ENCODE results near the gene C7orf57. TPM values are rescaled to one million over a fixed set of nuclear protein-coding genes. Genes with fewer than 3 reads are reported as not detected.

C7orf57 gene
- total and polyA plus RNA-seq, 10 of the 15 experiments (the other 5 are each of a cell fraction or from before 2014, with no cell fraction given), result 0.04 to 0.21 (median 0.10) TPM; not detected in 5

DNA sequence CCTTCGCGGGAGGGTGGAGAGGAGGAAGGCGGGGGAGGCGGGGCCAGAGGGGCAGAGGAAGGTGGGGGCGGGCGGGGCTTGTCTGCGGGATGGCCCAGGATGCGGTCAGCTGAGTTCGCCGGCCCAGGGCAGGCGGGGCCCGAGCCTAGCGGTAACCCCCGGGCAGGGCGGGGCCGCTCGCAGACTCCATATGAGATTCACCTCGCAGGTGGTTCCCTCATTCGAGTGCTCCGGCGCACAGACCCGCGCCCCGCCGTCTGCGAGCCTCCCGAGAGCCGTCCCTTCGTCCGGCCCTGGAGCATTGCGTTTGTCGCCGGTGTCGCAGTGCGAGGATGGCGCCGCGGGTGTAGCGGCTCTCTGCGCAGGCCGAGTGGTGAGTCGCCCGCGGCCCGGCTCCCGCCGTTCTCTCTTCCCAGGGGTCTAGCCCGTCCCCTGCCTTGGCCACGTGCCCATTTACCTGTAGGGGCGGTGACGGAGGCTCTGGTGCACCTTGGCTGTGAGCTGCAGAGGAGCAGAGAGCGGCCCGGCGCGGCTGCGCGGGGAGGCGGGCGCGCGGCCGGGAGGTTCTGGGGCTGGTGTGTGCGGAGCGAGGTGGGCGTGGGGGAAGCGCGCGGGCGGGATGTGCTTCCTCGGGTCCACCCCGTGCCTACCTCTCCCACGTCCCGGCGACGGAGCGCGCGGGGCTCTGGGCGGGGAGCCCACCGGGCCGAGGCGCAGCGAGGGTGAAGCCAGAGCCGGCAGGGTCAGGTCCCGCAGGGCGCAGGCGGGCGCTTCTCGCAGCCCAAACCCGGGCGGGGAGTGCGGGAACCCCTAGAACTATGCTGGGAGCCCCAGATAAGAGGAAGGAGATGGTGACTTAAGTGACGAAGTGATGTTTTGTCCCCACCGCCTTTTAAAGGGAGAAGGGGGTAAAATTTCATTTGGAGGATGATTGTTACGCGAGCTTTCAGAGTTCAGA is 54.0 kb downstream of the C7orf57 start, which contains the start of gene UPP1 (continued):
- peak in 1 of 2 experiments; percentile 55; a peak in 1 of 4 replicates for TF ChIP-seq BHLHE40 (IDR thresholded peaks at IDR 0.05; ENCODE audit: borderline replicate concordance in 1 of 2, low read depth in 2 of 2, low read length in 1 of 2)
- TF ChIP-seq TCF12 (IDR thresholded peaks at IDR 0.05; ENCODE audit: low read depth, low read length), result 0 out of 2 replicates have a peak, but pooled peaks have one; percentile 0
- TF ChIP-seq RAD51 (IDR thresholded peaks at IDR 0.05), result no peak
- no peak for TF ChIP-seq MXI1 (IDR thresholded peaks at IDR 0.05; ENCODE audit: low read depth, low read length)
- peak in 1 of 2 experiments; percentile 69; a peak in 1 of 3 replicates for TF ChIP-seq EGR1 (IDR thresholded peaks at IDR 0.05; ENCODE audit: borderline replicate concordance in 1 of 2, low read depth in 2 of 2, low read length in 2 of 2)
- TF ChIP-seq, protein P1, sequence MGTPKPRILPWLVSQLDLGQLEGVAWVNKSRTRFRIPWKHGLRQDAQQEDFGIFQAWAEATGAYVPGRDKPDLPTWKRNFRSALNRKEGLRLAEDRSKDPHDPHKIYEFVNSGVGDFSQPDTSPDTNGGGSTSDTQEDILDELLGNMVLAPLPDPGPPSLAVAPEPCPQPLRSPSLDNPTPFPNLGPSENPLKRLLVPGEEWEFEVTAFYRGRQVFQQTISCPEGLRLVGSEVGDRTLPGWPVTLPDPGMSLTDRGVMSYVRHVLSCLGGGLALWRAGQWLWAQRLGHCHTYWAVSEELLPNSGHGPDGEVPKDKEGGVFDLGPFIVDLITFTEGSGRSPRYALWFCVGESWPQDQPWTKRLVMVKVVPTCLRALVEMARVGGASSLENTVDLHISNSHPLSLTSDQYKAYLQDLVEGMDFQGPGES (IDR thresholded peaks at IDR 0.05), result no peak
- no peak for TF ChIP-seq SMAD5 (IDR thresholded peaks at IDR 0.05; ENCODE audit: low read depth)
- 0 out of 2 replicates have a peak, but pooled peaks have one; percentile 24 for TF ChIP-seq GATAD2B (conservative IDR thresholded peaks at IDR 0.05; ENCODE audit: low read depth)

DNA sequence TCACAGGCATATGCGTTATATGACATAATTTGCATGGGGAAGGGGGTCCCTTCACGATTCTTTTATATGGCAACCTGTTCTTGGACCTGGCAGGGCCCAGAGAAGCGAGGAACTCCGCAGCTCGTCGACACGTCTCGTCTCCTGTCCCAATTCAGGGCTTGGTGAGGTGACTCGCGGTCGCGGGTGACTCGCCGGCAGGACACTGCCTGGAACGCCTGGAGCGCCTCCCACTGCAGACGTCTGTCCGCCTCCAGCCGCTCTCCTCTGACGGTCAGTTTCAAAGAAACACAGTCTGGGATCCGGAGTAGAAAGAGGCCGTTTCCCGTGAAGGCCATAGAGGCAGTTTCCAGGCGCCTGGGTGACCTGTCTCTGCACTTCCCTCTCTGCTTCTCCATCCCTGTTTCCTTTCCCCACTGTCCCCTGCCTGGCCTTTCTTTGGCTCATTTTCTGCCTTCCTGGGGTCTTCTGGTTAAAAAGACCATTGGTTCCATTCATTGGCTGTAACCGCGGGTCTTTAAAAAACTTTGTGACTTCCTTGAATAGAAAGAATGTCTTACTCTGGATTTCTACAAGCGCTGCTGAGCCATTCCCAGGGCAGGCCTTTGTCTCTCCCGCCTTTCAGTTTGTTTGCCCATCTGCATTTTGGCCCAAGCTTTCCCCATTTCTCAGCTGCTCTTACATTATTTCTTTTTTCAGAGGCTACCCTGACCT is 54.9 kb downstream of the C7orf57 start:
- POLR2A ChIA-PET, result no interaction called here
- FAIRE-seq (no peak), DNase-seq (ENCODE audit: low read depth, low spot score) (no peak), ATAC-seq (no peak)
- in situ Hi-C loops (cut with MboI), result no loop called here
- H3K4me3 ChIP-seq, result no peak overlapping the region
- no peaks in the 10 kb centered on the region; the same call in 2 of the 3 replicates for H3K9me3 ChIP-seq (replicated peaks; ENCODE audit: control insufficient read depth, insufficient read depth, low read length)
- no TSS peak for BruUV-seq (replicated peaks)
- SMC1A ChIA-PET (ENCODE audit: uncharacterized antibody, unreplicated experiment), result interaction anchor here (0.6 to 2.4 kb wide), 3 partner anchors 20 to 76 kb away, joined by 3 to 6 read pairs (median 3); no protein-coding TSS in a partner anchor
- no peak overlapping the region for H3K9ac ChIP-seq (ENCODE audit: control insufficient read depth, insufficient read depth, low read length)
- RAD21 ChIA-PET (ENCODE audit: unreplicated experiment), result no interaction called here
- no peaks in the 10 kb centered on the region for H3K36me3 ChIP-seq (ENCODE audit: control insufficient read depth in 2 of 2, insufficient read depth in 2 of 2, low read length in 1 of 2)
- H2AFZ ChIP-seq (ENCODE audit: control insufficient read depth, low read depth, low read length), result no peak overlapping the region
- WGBS (ENCODE audit: insufficient coverage, insufficient replicate concordance, low lambda C conversion rate, missing lambda C conversion rate), result 97% methylated on average over 28 of the region's 28 CpGs
- H3K27me3 ChIP-seq (replicated peaks in 1 of 2; ENCODE audit: control insufficient read depth in 2 of 2, insufficient read depth in 2 of 2, low read length in 1 of 2), result no peaks in the 10 kb centered on the region; a peak in 1 of 4 replicates
- H3K4me2 ChIP-seq (ENCODE audit: control insufficient read depth, insufficient read depth), result peak overlapping the region; percentile 77; the same call in 1 of the 2 replicates
- no peaks in the 10 kb centered on the region for H4K20me1 ChIP-seq (ENCODE audit: control insufficient read depth, insufficient read depth)
- peaks cover 30% of the 10 kb centered on the region for H3K4me1 ChIP-seq (ENCODE audit: control insufficient read depth, insufficient read depth, low read length)
- no peak overlapping the region for H3K27ac ChIP-seq (ENCODE audit: control insufficient read depth, insufficient read depth)
- CTCF ChIA-PET, result interaction anchor here (10.7 kb wide), 1 partner anchor 20 kb away, joined by 56 read pairs; no protein-coding TSS in a partner anchor
- intact Hi-C loops (cut with micrococcal nuclease; ENCODE audit: unreplicated experiment), result no loop called here
- no peaks in the 10 kb centered on the region for H3K79me2 ChIP-seq (ENCODE audit: control insufficient read depth, insufficient read depth, low read length)
- TF ChIP-seq MXI1 (IDR thresholded peaks at IDR 0.05; ENCODE audit: low read depth, low read length), result no peak
- TF ChIP-seq IKZF2 (IDR thresholded peaks at IDR 0.05), result no peak
- no peak for TF ChIP-seq PAX5 (IDR thresholded peaks at IDR 0.05; ENCODE audit: borderline replicate concordance, low read depth, low read length)
- no peak for TF ChIP-seq RUNX3 (IDR thresholded peaks at IDR 0.05; ENCODE audit: low read length)
- TF ChIP-seq NR2C1 (IDR thresholded peaks at IDR 0.05), result no peak
- TF ChIP-seq KLF5 (IDR thresholded peaks at IDR 0.05; ENCODE audit: partially characterized antibody), result no peak
- TF ChIP-seq FOXM1 (IDR thresholded peaks at IDR 0.05; ENCODE audit: low read depth, low read length), result no peak
- TF ChIP-seq, protein P2, sequence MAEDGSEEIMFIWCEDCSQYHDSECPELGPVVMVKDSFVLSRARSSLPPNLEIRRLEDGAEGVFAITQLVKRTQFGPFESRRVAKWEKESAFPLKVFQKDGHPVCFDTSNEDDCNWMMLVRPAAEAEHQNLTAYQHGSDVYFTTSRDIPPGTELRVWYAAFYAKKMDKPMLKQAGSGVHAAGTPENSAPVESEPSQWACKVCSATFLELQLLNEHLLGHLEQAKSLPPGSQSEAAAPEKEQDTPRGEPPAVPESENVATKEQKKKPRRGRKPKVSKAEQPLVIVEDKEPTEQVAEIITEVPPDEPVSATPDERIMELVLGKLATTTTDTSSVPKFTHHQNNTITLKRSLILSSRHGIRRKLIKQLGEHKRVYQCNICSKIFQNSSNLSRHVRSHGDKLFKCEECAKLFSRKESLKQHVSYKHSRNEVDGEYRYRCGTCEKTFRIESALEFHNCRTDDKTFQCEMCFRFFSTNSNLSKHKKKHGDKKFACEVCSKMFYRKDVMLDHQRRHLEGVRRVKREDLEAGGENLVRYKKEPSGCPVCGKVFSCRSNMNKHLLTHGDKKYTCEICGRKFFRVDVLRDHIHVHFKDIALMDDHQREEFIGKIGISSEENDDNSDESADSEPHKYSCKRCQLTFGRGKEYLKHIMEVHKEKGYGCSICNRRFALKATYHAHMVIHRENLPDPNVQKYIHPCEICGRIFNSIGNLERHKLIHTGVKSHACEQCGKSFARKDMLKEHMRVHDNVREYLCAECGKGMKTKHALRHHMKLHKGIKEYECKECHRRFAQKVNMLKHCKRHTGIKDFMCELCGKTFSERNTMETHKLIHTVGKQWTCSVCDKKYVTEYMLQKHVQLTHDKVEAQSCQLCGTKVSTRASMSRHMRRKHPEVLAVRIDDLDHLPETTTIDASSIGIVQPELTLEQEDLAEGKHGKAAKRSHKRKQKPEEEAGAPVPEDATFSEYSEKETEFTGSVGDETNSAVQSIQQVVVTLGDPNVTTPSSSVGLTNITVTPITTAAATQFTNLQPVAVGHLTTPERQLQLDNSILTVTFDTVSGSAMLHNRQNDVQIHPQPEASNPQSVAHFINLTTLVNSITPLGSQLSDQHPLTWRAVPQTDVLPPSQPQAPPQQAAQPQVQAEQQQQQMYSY (CRISPR knock-in tag; IDR thresholded peaks at IDR 0.05), result no peak
